Measurements from ENCODE around the gene SNX25.

GRCh38 chr4:185215261-185215660 is 5.9 kb downstream of the SNX25 start:
- no peak for TF ChIP-seq POLR2AphosphoS5 (IDR thresholded peaks at IDR 0.05; ENCODE audit: low read depth, low read length)
- TF ChIP-seq REST (IDR thresholded peaks at IDR 0.05; ENCODE audit: insufficient read depth in 1 of 2, low read depth in 2 of 2, low read length in 2 of 2): no peak
